ENCODE results near the gene ZNF276.

DNA sequence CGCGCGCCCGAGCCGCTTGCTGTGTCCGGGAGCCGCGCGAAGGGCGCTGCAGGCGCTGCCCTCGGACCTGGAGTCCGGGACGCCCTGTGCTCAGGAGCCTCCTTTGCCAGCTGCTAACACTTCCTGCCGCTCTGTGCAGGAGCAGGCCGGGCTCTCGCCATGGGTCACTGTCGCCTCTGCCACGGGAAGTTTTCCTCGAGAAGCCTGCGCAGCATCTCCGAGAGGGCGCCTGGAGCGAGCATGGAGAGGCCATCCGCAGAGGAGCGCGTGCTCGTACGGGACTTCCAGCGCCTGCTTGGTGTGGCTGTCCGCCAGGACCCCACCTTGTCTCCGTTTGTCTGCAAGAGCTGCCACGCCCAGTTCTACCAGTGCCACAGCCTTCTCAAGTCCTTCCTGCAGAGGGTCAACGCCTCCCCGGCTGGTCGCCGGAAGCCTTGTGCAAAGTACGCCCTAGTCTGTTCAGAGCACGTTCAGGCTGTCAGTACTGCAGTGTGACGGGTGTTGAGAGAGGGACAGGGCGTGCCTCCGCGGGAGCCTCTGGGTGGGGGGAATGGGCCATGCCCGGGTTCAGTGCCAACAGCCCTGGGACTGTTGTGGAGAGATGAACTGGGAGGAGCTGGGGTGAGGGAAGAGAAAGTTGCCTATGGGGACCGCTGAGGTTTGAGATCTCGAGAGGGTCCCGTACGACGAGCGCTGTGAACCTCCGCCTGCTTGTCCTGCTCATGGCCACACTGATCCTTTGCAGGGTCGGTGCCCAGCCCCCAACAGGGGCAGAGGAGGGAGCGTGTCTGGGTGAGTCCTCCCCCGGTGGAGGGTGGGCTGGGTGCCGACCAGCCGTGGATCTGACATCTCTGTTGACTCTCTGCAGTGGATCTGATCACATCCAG lies 1.3 kb downstream of the ZNF276 start:
- TF ChIP-seq CTCF (IDR thresholded peaks at IDR 0.05; ENCODE audit: low read length) (no peak), EZH2 (IDR thresholded peaks at IDR 0.05; ENCODE audit: borderline replicate concordance, low read length) (no peak)

All from OCI-LY1 (cell line).